HepG2 (cell line): ENCODE data around the gene SP6. TPM values are rescaled to one million over a fixed set of nuclear protein-coding genes. Genes with fewer than 3 reads are reported as not detected.

ENCODE experiments used
- ADNP ChIP-seq: sonication (generic); formaldehyde crosslinking; IDR thresholded peaks from 2 replicates; pipeline ENCODE4 v1.4.0; 2020; ENCODE audit warnings: missing genetic modification reagents
- ARNT2 ChIP-seq: sonication (generic); formaldehyde crosslinking; IDR thresholded peaks from 2 replicates; pipeline ENCODE4 v1.8.0; 2022; ENCODE audit warnings: mild to moderate bottlenecking, low read depth, missing genetic modification reagents, moderate library complexity
- GLI4 ChIP-seq: sonication (generic); formaldehyde crosslinking; IDR thresholded peaks from 2 replicates; pipeline ENCODE4 v1.5.1; 2020; ENCODE audit warnings: missing genetic modification reagents, mild to moderate bottlenecking, moderate library complexity, borderline replicate concordance
- JDP2 ChIP-seq: sonication (generic); formaldehyde crosslinking; IDR thresholded peaks from 2 replicates; pipeline ENCODE4 v1.8.1; 2022; ENCODE audit warnings: missing genetic modification reagents, borderline replicate concordance
- NFAT5 ChIP-seq: sonication (generic); formaldehyde crosslinking; IDR thresholded peaks from 2 replicates; pipeline ENCODE4 v1.4.0; 2020; ENCODE audit warnings: missing genetic modification reagents
- RAD51 ChIP-seq: fragments of 450-650 bp; IDR thresholded peaks from 2 replicates; pipeline ENCODE4 v1.6.1; 2016; ENCODE audit warnings: borderline replicate concordance
- REPIN1 ChIP-seq: sonication (generic); formaldehyde crosslinking; IDR thresholded peaks from 2 replicates; pipeline ENCODE4 v1.8.0; 2022; ENCODE audit warnings: missing genetic modification reagents, low read depth, mild to moderate bottlenecking, borderline replicate concordance
- SIX4 ChIP-seq: sonication (generic); formaldehyde crosslinking; IDR thresholded peaks from 2 replicates; pipeline ENCODE4 v1.4.0; 2020; ENCODE audit warnings: missing genetic modification reagents
- SMYD3 ChIP-seq: sonication (generic); formaldehyde crosslinking; IDR thresholded peaks from 2 replicates; pipeline ENCODE4 v1.8.1; 2023; ENCODE audit warnings: mild to moderate bottlenecking, missing genetic modification reagents
- SNAPC2 ChIP-seq: sonication (generic); formaldehyde crosslinking; IDR thresholded peaks from 2 replicates; pipeline ENCODE4 v1.8.1; 2022; ENCODE audit warnings: mild to moderate bottlenecking, missing genetic modification reagents
- WIZ ChIP-seq: sonication (generic); formaldehyde crosslinking; IDR thresholded peaks from 2 replicates; pipeline ENCODE4 v1.5.1; 2020; ENCODE audit warnings: mild to moderate bottlenecking, missing genetic modification reagents
- YEATS4 ChIP-seq: sonication (generic); formaldehyde crosslinking; IDR thresholded peaks from 2 replicates; pipeline ENCODE4 v1.4.0; 2020; ENCODE audit warnings: missing genetic modification reagents, borderline replicate concordance
- ZKSCAN1 ChIP-seq: fragments of 150-350 bp; IDR thresholded peaks from 2 replicates; pipeline ENCODE4 v1.6.1; 2014; ENCODE audit warnings: low read length
- ZMAT3 ChIP-seq: sonication (generic); formaldehyde crosslinking; conservative IDR thresholded peaks from 2 replicates; pipeline ENCODE4 v1.7.0; 2021; ENCODE audit warnings: missing genetic modification reagents
- ZNF383 ChIP-seq: sonication (generic); formaldehyde crosslinking; IDR thresholded peaks from 2 replicates; pipeline ENCODE4 v1.4.0; 2020; ENCODE audit warnings: missing genetic modification reagents, mild to moderate bottlenecking, borderline replicate concordance
- ZNF543 ChIP-seq: sonication (generic); formaldehyde crosslinking; IDR thresholded peaks from 2 replicates; pipeline ENCODE4 v1.4.0; 2020; ENCODE audit warnings: mild to moderate bottlenecking, missing genetic modification reagents
- polyA plus RNA-seq, 8 experiments: library from polyadenylated mRNA; depleted of rRNA in 3 of 8; stranded (reverse) in 7 of 8; unstranded in 1 of 8; fragments of >200 nt; fragmentation: Illumina TruSeq in 4 of 8; extraction: Trizol in 4 of 8; gene quantifications; 2 replicates each; pipeline versions ENCODE4 v1.2.1 to v1.2.3, GENCODE V29; 2011 to 2016; ENCODE audit warnings: low read depth in 4 of 8, missing spikeins in 1 of 8, mixed read lengths in 1 of 8; ENCODE audit not compliant: insufficient read depth in 1 of 8
- total RNA-seq, 5 experiments: library from RNA; depleted of rRNA; stranded (reverse); fragments of >200 nt; fragmentation: Illumina TruSeq; extraction: Trizol; gene quantifications; 2 replicates each; pipeline ENCODE4 v1.2.3, GENCODE V29; 2016; ENCODE audit warnings: low read depth in 1 of 5
- TF ChIP-seq, protein P1 (sequence below): sonication (generic); formaldehyde crosslinking; IDR thresholded peaks from 2 replicates; pipeline ENCODE4 v1.8.0; 2022; ENCODE audit warnings: mild to moderate bottlenecking, missing genetic modification reagents; ENCODE audit not compliant: insufficient replicate concordance
- TF ChIP-seq, protein P2 (sequence below): sonication (generic); formaldehyde crosslinking; IDR thresholded peaks from 2 replicates; pipeline ENCODE4 v1.8.1; 2023; ENCODE audit warnings: mild to moderate bottlenecking, moderate library complexity, missing genetic modification reagents
- TF ChIP-seq, protein P3 (sequence below): sonication (generic); formaldehyde crosslinking; IDR thresholded peaks from 2 replicates; pipeline ENCODE4 v1.5.1; 2020; ENCODE audit warnings: missing genetic modification reagents, mild to moderate bottlenecking, borderline replicate concordance

The SP6 gene
- total and polyA plus RNA-seq, 2 of the 13 experiments (the other 11 are each of a cell fraction or from before 2014, with no cell fraction given) = 0.07 TPM

DNA sequence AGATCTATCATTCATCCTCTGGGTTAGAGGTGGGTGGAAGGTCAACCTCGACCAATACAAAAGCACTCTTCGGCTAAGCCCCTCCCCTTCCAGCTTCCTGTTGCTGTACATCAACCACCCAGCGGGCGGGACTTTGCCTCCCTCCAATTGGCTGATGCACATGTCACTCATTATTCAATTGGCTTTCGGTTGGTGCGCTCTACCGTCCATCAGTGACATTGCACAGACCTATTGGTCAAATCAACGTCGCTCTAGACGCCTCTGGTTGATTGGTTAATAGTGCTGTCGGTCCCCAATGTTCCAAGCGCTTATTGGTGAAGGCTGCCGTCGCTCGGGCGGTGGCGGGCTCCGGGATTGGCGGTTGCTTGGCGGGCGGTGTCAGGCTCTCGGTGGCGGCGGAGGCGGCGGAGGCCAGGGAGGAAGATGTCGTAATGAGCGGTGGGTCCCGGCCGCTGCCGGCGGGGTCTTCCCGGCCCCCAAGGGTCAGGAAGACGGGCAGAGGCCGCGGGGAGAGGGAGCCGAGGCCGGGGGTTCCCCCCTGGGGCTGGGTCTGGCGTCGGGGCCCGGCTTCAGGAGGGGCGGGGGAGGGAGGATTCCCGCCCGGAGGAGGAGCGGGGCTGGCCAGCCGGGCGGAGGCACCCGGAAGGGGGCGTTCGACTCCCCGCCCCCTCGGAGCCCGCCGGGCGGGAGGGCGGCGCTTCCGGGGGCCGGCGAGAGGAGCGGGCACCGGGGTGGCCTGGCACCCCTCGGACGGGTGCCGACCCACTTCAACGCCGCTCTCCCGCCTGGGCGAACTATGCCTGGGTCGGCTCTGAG is 45.1 kb upstream of the SP6 start, which contains the start of gene SP2 (continued):
- TF ChIP-seq REPIN1 (CRISPR knock-in tag) = no peak
- no peak for TF ChIP-seq WIZ
- peak; percentile 15; the same call in 1 of the 2 replicates for TF ChIP-seq ARNT2 (CRISPR knock-in tag)
- TF ChIP-seq ZMAT3 (CRISPR knock-in tag) = 0 out of 2 replicates have a peak, but pooled peaks have one; percentile 25
- no peak for TF ChIP-seq ZKSCAN1
- no peak for TF ChIP-seq ZNF383 (CRISPR knock-in tag)
- no peak for TF ChIP-seq GLI4
- TF ChIP-seq, protein P1, sequence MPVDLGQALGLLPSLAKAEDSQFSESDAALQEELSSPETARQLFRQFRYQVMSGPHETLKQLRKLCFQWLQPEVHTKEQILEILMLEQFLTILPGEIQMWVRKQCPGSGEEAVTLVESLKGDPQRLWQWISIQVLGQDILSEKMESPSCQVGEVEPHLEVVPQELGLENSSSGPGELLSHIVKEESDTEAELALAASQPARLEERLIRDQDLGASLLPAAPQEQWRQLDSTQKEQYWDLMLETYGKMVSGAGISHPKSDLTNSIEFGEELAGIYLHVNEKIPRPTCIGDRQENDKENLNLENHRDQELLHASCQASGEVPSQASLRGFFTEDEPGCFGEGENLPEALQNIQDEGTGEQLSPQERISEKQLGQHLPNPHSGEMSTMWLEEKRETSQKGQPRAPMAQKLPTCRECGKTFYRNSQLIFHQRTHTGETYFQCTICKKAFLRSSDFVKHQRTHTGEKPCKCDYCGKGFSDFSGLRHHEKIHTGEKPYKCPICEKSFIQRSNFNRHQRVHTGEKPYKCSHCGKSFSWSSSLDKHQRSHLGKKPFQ = no peak
- TF ChIP-seq, protein P2, sequence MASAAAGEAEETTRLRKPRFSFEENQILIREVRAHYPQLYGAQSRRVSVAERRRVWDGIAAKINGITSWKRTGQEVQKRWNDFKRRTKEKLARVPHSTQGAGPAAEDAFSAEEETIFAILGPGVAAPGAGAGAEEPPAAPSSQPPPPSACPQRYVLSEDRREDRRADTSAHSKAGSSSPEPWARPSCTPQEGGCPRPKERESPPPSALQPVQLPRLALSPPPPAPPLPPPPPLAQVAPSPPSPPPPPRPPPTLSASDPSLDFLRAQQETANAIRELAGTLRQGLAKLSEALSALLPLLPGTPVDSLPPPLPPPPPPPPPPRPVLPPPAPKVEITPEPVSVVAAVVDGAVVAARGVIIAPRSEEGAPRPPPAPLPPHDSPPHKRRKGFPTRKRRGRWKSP (CRISPR knock-in tag) = peak; percentile 37; the same call in 1 of the 2 replicates
- TF ChIP-seq RAD51 = no peak
- 0 out of 2 replicates have a peak, but pooled peaks have one; percentile 78 for TF ChIP-seq NFAT5 (CRISPR knock-in tag)
- peak; percentile 45; the same call in 1 of the 2 replicates for TF ChIP-seq SNAPC2 (CRISPR knock-in tag)
- TF ChIP-seq, protein P3, sequence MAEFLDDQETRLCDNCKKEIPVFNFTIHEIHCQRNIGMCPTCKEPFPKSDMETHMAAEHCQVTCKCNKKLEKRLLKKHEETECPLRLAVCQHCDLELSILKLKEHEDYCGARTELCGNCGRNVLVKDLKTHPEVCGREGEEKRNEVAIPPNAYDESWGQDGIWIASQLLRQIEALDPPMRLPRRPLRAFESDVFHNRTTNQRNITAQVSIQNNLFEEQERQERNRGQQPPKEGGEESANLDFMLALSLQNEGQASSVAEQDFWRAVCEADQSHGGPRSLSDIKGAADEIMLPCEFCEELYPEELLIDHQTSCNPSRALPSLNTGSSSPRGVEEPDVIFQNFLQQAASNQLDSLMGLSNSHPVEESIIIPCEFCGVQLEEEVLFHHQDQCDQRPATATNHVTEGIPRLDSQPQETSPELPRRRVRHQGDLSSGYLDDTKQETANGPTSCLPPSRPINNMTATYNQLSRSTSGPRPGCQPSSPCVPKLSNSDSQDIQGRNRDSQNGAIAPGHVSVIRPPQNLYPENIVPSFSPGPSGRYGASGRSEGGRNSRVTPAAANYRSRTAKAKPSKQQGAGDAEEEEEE (CRISPR knock-in tag) = no peak
- TF ChIP-seq SMYD3 = peak; percentile 16; the same call in 1 of the 2 replicates
- TF ChIP-seq JDP2 (CRISPR knock-in tag) = no peak; the same call in 1 of the 2 replicates
- TF ChIP-seq YEATS4 (CRISPR knock-in tag) = peak; percentile 77
- no peak for TF ChIP-seq ADNP (CRISPR knock-in tag)
- no peak; the same call in 1 of the 2 replicates for TF ChIP-seq SIX4
- peak; percentile 16; the same call in 1 of the 2 replicates for TF ChIP-seq ZNF543 (CRISPR knock-in tag)
